Measurements from ENCODE around the gene ACOX1. TPM values are rescaled to one million over a fixed set of nuclear protein-coding genes. Genes with fewer than 3 reads are reported as not detected.

The ACOX1 gene
- total and polyA plus RNA-seq, 2 donors from 2014 or later, result 24.7 to 60.6 TPM

GRCh38 chr17:75898791-75899190 lies 80.2 kb downstream of the ACOX1 start:
- H3K9me3 ChIP-seq (ENCODE audit: control insufficient read depth in 2 of 3, insufficient read depth in 1 of 3, low read length in 3 of 3), result no peaks in the 10 kb centered on the region
- no peaks in the 10 kb centered on the region for H3K27me3 ChIP-seq (ENCODE audit: control insufficient read depth, insufficient read depth, low read length)
- intact Hi-C loops (cut with DNase I), result no loop called here
- no peak overlapping the region for H3K4me3 ChIP-seq (ENCODE audit: low read length in 3 of 3)
- H3K36me3 ChIP-seq (ENCODE audit: control insufficient read depth in 2 of 3, insufficient read depth in 3 of 3, low read length in 3 of 3), result peaks cover 0 to 26% (median 12%) of the 10 kb centered on the region in 3 donors
- no peak for TF ChIP-seq CTCF (IDR thresholded peaks at IDR 0.05; ENCODE audit: borderline replicate concordance, extremely low read depth, insufficient read depth)
- no peak overlapping the region for H3K27ac ChIP-seq (ENCODE audit: low read depth in 2 of 2, low read length in 2 of 2)
- H3K9ac ChIP-seq (ENCODE audit: low read length in 3 of 3), result no peak overlapping the region
- H3K4me1 ChIP-seq (ENCODE audit: control insufficient read depth in 2 of 3, insufficient read depth in 2 of 3, low read depth in 1 of 3, low read length in 3 of 3), result peaks cover 0 to 18% (median 9%) of the 10 kb centered on the region in 3 donors
- peak in 1 of 5 donors; percentile 77 for DNase-seq
- FAIRE-seq, result no peak

- intact Hi-C loops (cut with DNase I), result no loop called here
- H3K36me3 ChIP-seq (ENCODE audit: control insufficient read depth in 2 of 3, insufficient read depth in 3 of 3, low read length in 3 of 3), result peaks cover 0 to 26% (median 12%) of the 10 kb centered on the region in 3 donors
- no peak for FAIRE-seq
Observed at GRCh38 chr17:75898065-75898464, 80.9 kb downstream of the ACOX1 start.

GRCh38 chr17:75897160-75898019 lies 81.6 kb downstream of the ACOX1 start:
- Histone ChIP-seq H3K27ac (ENCODE audit: low read depth in 2 of 2, low read length in 2 of 2) (peak overlapping the region; percentile 78 to 91), H3K27me3 (ENCODE audit: control insufficient read depth, insufficient read depth, low read length) (no peaks in the 10 kb centered on the region), H3K9ac (ENCODE audit: low read length in 3 of 3) (peak overlapping the region in 2 of 3 donors; percentile 31 to 34), H3K4me1 (ENCODE audit: control insufficient read depth in 2 of 3, insufficient read depth in 2 of 3, low read depth in 1 of 3, low read length in 3 of 3) (peaks cover 0 to 18% (median 9%) of the 10 kb centered on the region in 3 donors), H3K9me3 (ENCODE audit: control insufficient read depth in 2 of 3, insufficient read depth in 1 of 3, low read length in 3 of 3) (no peaks in the 10 kb centered on the region), H3K36me3 (ENCODE audit: control insufficient read depth in 2 of 3, insufficient read depth in 3 of 3, low read length in 3 of 3) (peaks cover 0 to 26% (median 12%) of the 10 kb centered on the region in 3 donors), H3K4me3 (ENCODE audit: low read length in 3 of 3) (peak overlapping the region in 1 of 3 donors; percentile 62)
- FAIRE-seq (no peak), DNase-seq (peak in 1 of 5 donors; percentile 74)
- intact Hi-C loops (cut with DNase I), result no loop called here
- no peak for TF ChIP-seq CTCF (IDR thresholded peaks at IDR 0.05; ENCODE audit: borderline replicate concordance, extremely low read depth, insufficient read depth)

More at GRCh38 chr17:75898065-75898464, 80.9 kb downstream of the ACOX1 start:
- H3K4me1 ChIP-seq (ENCODE audit: control insufficient read depth in 2 of 3, insufficient read depth in 2 of 3, low read depth in 1 of 3, low read length in 3 of 3), result peaks cover 0 to 18% (median 9%) of the 10 kb centered on the region in 3 donors
- H3K9ac ChIP-seq (ENCODE audit: low read length in 3 of 3), result no peak overlapping the region
- H3K27me3 ChIP-seq (ENCODE audit: control insufficient read depth, insufficient read depth, low read length), result no peaks in the 10 kb centered on the region
- no peak for TF ChIP-seq CTCF (IDR thresholded peaks at IDR 0.05; ENCODE audit: borderline replicate concordance, extremely low read depth, insufficient read depth)
- H3K4me3 ChIP-seq (ENCODE audit: low read length in 3 of 3), result no peak overlapping the region
- peak in 1 of 5 donors; percentile 74 for DNase-seq
- no peaks in the 10 kb centered on the region for H3K9me3 ChIP-seq (ENCODE audit: control insufficient read depth in 2 of 3, insufficient read depth in 1 of 3, low read length in 3 of 3)
- no peak overlapping the region for H3K27ac ChIP-seq (ENCODE audit: low read depth in 2 of 2, low read length in 2 of 2)
